Endothelial cell of umbilical vein (primary cell): ENCODE results near the gene SPDEF. TPM values are rescaled to one million over a fixed set of nuclear protein-coding genes. Genes with fewer than 3 reads are reported as not detected.

ENCODE experiments used
- BruUV-seq: library from RNA; stranded (reverse); fragments of 400-500 nt; replicated peaks from 2 replicates; lab custom pipeline; 2021; lab: Mats Ljungman, UMichigan
- CTCF ChIA-PET: fragments of 300-600, 350-600 bp; sonication (Branson Sonifier 250); formaldehyde crosslinking; loops from one replicate; lab custom pipeline; 2021; ENCODE audit warnings: antibody characterized with exemption, inconsistent platforms; lab: Charles Lee
- POLR2A ChIA-PET: fragments of 300-600, 350-600 bp; sonication (Branson Sonifier 250); formaldehyde crosslinking; loops from one replicate; lab custom pipeline; 2021; ENCODE audit warnings: antibody characterized with exemption, inconsistent platforms; lab: Charles Lee
- DNase-seq: peaks from one replicate; pipeline ENCODE4 v3.0.0-alpha.2; 2011; ENCODE audit warnings: low read depth, low spot score
- FAIRE-seq: peaks from 2 replicates; lab custom pipeline; 2011; peaks lifted over from hg19 to GRCh38; lab: Jason Lieb, UNC
- H2AFZ ChIP-seq: 2 replicates; pipeline ENCODE4 v1.6.0; 2012; ENCODE audit warnings: low read depth, low read length, control low read depth, inconsistent platforms
- H3K27ac ChIP-seq: 2 replicates; pipeline ENCODE4 v1.5.1; 2011; ENCODE audit warnings: low read depth, mild to moderate bottlenecking, control low read depth, low read length, moderate library complexity; ENCODE audit not compliant: insufficient read depth
- H3K27me3 ChIP-seq, 2 experiments: 2 replicates each; pipeline versions ENCODE4 v1.6.0 to v1.6.1; 2011; ENCODE audit warnings: low read length in 2 of 2, mixed read lengths in 1 of 2; ENCODE audit not compliant: control insufficient read depth in 2 of 2, insufficient read depth in 2 of 2
- H3K36me3 ChIP-seq, 2 experiments: 2 replicates in 1 of 2; 3 replicates in 1 of 2; pipeline ENCODE4 v1.5.1; 2011; ENCODE audit warnings: low read length in 2 of 2, mild to moderate bottlenecking in 1 of 2, moderate library complexity in 1 of 2; ENCODE audit not compliant: control insufficient read depth in 2 of 2, insufficient read depth in 2 of 2; ENCODE audit errors: extremely low read depth in 1 of 2
- H3K4me1 ChIP-seq: 3 replicates; pipeline ENCODE4 v1.5.1; 2011; ENCODE audit warnings: mild to moderate bottlenecking, low read length; ENCODE audit not compliant: control insufficient read depth, insufficient read depth; ENCODE audit errors: extremely low read depth
- H3K4me2 ChIP-seq: 2 replicates; pipeline ENCODE4 v1.6.1; 2011; ENCODE audit warnings: low read length, control low read depth, mixed read lengths; ENCODE audit not compliant: insufficient read depth
- H3K4me3 ChIP-seq, 3 experiments: fragments of 200-600 bp in 1 of 3; sonication (generic), shearing (Covaris generic) in 1 of 3; replicated peaks in 1 of 3; 2 replicates each; pipeline ENCODE4 v1.5.1; 2011 to 2016; ENCODE audit warnings: control low read depth in 3 of 3, low read length in 3 of 3, mild to moderate bottlenecking in 2 of 3, inconsistent platforms in 1 of 3, low read depth in 1 of 3, moderate library complexity in 1 of 3; ENCODE audit not compliant: insufficient read depth in 1 of 3
- H3K79me2 ChIP-seq: 2 replicates; pipeline ENCODE4 v1.6.0; 2012; ENCODE audit warnings: low read length, inconsistent platforms; ENCODE audit not compliant: control insufficient read depth, insufficient read depth
- H3K9ac ChIP-seq: replicated peaks from 2 replicates; pipeline ENCODE3; 2011; ENCODE audit warnings: low read length, control low read depth; ENCODE audit not compliant: insufficient read depth; ENCODE audit errors: extremely low read depth
- H3K9me1 ChIP-seq: replicated peaks from 3 replicates; pipeline ENCODE4 v1.6.0; 2011; ENCODE audit warnings: mild to moderate bottlenecking, low read length; ENCODE audit not compliant: control insufficient read depth, insufficient read depth; ENCODE audit errors: extremely low read depth
- H3K9me3 ChIP-seq: replicated peaks from 2 replicates; pipeline ENCODE4 v1.5.1; 2012; ENCODE audit warnings: low read length, inconsistent platforms; ENCODE audit not compliant: control insufficient read depth, insufficient read depth
- H4K20me1 ChIP-seq: replicated peaks from 2 replicates; pipeline ENCODE3; 2011; ENCODE audit warnings: mild to moderate bottlenecking, low read length; ENCODE audit not compliant: control insufficient read depth, insufficient read depth; ENCODE audit errors: extremely low read depth
- CTCF ChIP-seq, 2 donors: IDR thresholded peaks; 1 replicate in 1 of 2; 2 replicates in 1 of 2; pipeline ENCODE4 v1.5.1; 2011; ENCODE audit warnings: low read length in 2 of 2, mild to moderate bottlenecking in 2 of 2, moderate library complexity in 2 of 2, control low read depth in 1 of 2, inconsistent platforms in 1 of 2, low read depth in 1 of 2; ENCODE audit not compliant: insufficient read depth in 1 of 2; ENCODE audit errors: extremely low read depth in 1 of 2
- EZH2 ChIP-seq: IDR thresholded peaks from 2 replicates; pipeline ENCODE4 v1.6.1; 2012; ENCODE audit warnings: borderline replicate concordance, low read depth, mild to moderate bottlenecking, moderate library complexity, low read length, inconsistent platforms; ENCODE audit not compliant: severe bottlenecking
- FOS ChIP-seq: IDR thresholded peaks from 2 replicates; pipeline ENCODE4 v1.6.1; 2011; ENCODE audit warnings: mild to moderate bottlenecking, low read length, moderate library complexity, borderline replicate concordance; ENCODE audit not compliant: insufficient read depth
- GATA2 ChIP-seq: IDR thresholded peaks from 2 replicates; pipeline ENCODE4 v1.7.0; 2011; ENCODE audit warnings: low read depth, mild to moderate bottlenecking, moderate library complexity, mixed read lengths, low read length; ENCODE audit not compliant: insufficient read length, insufficient read depth
- JUN ChIP-seq: IDR thresholded peaks from 2 replicates; pipeline ENCODE4 v1.6.1; 2011; ENCODE audit warnings: borderline replicate concordance, low read depth; ENCODE audit not compliant: insufficient read length, insufficient read depth
- MAX ChIP-seq: IDR thresholded peaks from 2 replicates; pipeline ENCODE4 v1.6.1; 2011; ENCODE audit not compliant: insufficient read depth, insufficient read length
- MYC ChIP-seq: IDR thresholded peaks from one replicate; pipeline ENCODE4 v1.6.1; 2011; ENCODE audit warnings: mild to moderate bottlenecking, low read depth, low read length
- POLR2A ChIP-seq: IDR thresholded peaks from 2 replicates; pipeline ENCODE4 v1.6.1; 2012; ENCODE audit warnings: low read depth, mild to moderate bottlenecking, control low read depth, low read length
- POLR2AphosphoS5 ChIP-seq: IDR thresholded peaks from 2 replicates; pipeline ENCODE4 v1.6.1; 2012; ENCODE audit warnings: low read depth, mild to moderate bottlenecking, control low read depth, low read length, moderate library complexity; ENCODE audit not compliant: insufficient read depth
- dilution Hi-C: fragments of 300-500 bp; cut with MboI; formaldehyde crosslinking; loops from one replicate; pipeline ENCODE4 v1.15.0; 2019; ENCODE audit warnings: low sequenced_read_pairs; ENCODE audit not compliant: extremely low pct_ligation_motif_present
- intact Hi-C: fragments of 100-400 bp; cut with micrococcal nuclease; formaldehyde crosslinking; loops from one replicate; pipeline ENCODE4 v1.10.0; 2022
- polyA plus RNA-seq, 4 experiments: library from polyadenylated mRNA; depleted of rRNA in 3 of 4; stranded (reverse) in 3 of 4; unstranded in 1 of 4; fragments of >200 nt; gene quantifications; 2 replicates each; pipeline versions ENCODE4 v1.2.1 to v1.2.3, GENCODE V29; 2011 to 2012; ENCODE audit warnings: missing spikeins in 1 of 4
- total RNA-seq: library from RNA; stranded (reverse); gene quantifications from 2 replicates; pipeline ENCODE4 v1.2.3, GENCODE V29; 2021

SPDEF gene
- total and polyA plus RNA-seq, 2 donors (not counting 3 experiments of a cell fraction or from before 2014, with no cell fraction given) = not detected

GRCh38 chr6:34566830-34567546 lies 10.9 kb upstream of the SPDEF start:
- no peaks in the 10 kb centered on the region for H4K20me1 ChIP-seq
- FAIRE-seq (no peak), DNase-seq (no peak)
- ChIA-PET POLR2A (no interaction called here), CTCF (no interaction called here)
- H2AFZ ChIP-seq = no peak overlapping the region
- no peaks in the 10 kb centered on the region for H3K79me2 ChIP-seq
- no peak overlapping the region for H3K4me3 ChIP-seq
- no TSS peak for BruUV-seq
- no peaks in the 10 kb centered on the region for H3K27me3 ChIP-seq
- H3K36me3 ChIP-seq = no peaks in the 10 kb centered on the region
- dilution Hi-C loops (no loop called here), intact Hi-C loops (no loop called here)
- no peak overlapping the region for H3K27ac ChIP-seq
- TF ChIP-seq CTCF (IDR thresholded peaks at IDR 0.05; ENCODE audit: extremely low read depth in 1 of 2, insufficient read depth in 1 of 2, low read depth in 1 of 2, low read length in 2 of 2) (no peak), FOS (no peak), MYC (no peak), EZH2 (no peak), MAX (no peak), GATA2 (no peak), POLR2AphosphoS5 (no peak), JUN (no peak), POLR2A (no peak)
- no peak overlapping the region for H3K4me2 ChIP-seq
- no peak overlapping the region for H3K9ac ChIP-seq
- H3K9me3 ChIP-seq = no peaks in the 10 kb centered on the region
- no peaks in the 10 kb centered on the region for H3K9me1 ChIP-seq
- H3K4me1 ChIP-seq = no peaks in the 10 kb centered on the region
